HEK293 (cell line): Measurements from ENCODE around the gene GTF3C1.
A peak's percentile ranks its signal among the peaks of the same experiment; 100 is the strongest.

Experiments used
- CTCF ChIA-PET: fragments of 350-600 bp; formaldehyde crosslinking; extraction: SDS; loops from one replicate; lab custom pipeline; 2021; ENCODE audit warnings: antibody characterized with exemption; lab: Yijun Ruan, JAX
- POLR2A ChIA-PET: fragments of 300-600 bp; formaldehyde crosslinking; extraction: SDS; loops from one replicate; lab custom pipeline; 2020; ENCODE audit warnings: antibody characterized with exemption, inconsistent platforms; lab: Yijun Ruan, JAX
- H3K27ac ChIP-seq: fragments of 200-500 bp; sonication (Bioruptor generic); 2 replicates; pipeline ENCODE4 v1.5.1; 2014; ENCODE audit warnings: low read depth, low read length, control low read depth, inconsistent platforms; ENCODE audit errors: extremely low read depth
- H3K36me3 ChIP-seq, 2 experiments: fragments of 200-500 bp in 1 of 2; sonication (Bioruptor generic) in 1 of 2; 1 replicate in 1 of 2; 2 replicates in 1 of 2; pipeline ENCODE4 v1.5.1; 2014 to 2017; ENCODE audit warnings: inconsistent platforms in 2 of 2, low read length in 2 of 2; ENCODE audit not compliant: control insufficient read depth in 2 of 2, insufficient read depth in 1 of 2
- H3K4me1 ChIP-seq: fragments of 200-500 bp; sonication (Bioruptor generic); 2 replicates; pipeline ENCODE4 v1.5.1; 2014; ENCODE audit warnings: mild to moderate bottlenecking, low read length, inconsistent platforms; ENCODE audit not compliant: control insufficient read depth, insufficient read depth
- H3K4me3 ChIP-seq: 2 replicates; pipeline ENCODE4 v1.5.1; 2011; ENCODE audit warnings: low read depth, mild to moderate bottlenecking, control low read depth, low read length, moderate library complexity
- H3K9me3 ChIP-seq: fragments of 200-500 bp; sonication (Bioruptor generic); 2 replicates; pipeline ENCODE4 v1.5.1; 2014; ENCODE audit warnings: low read depth, low read length, inconsistent platforms; ENCODE audit not compliant: control insufficient read depth, insufficient read depth
- GFI1B ChIP-seq: fragments of 450-650 bp; formaldehyde crosslinking; IDR thresholded peaks from 2 replicates; pipeline ENCODE4 v1.5.1; 2016; ENCODE audit warnings: missing biosample characterization, missing genetic modification characterization
- KLF17 ChIP-seq: fragments of 450-650 bp; formaldehyde crosslinking; IDR thresholded peaks from 2 replicates; pipeline ENCODE4 v1.5.1; 2016; ENCODE audit warnings: missing biosample characterization, missing genetic modification characterization
- KLF8 ChIP-seq: fragments of 450-650 bp; formaldehyde crosslinking; IDR thresholded peaks from 2 replicates; pipeline ENCODE4 v1.5.1; 2016; ENCODE audit warnings: missing biosample characterization, missing genetic modification characterization
- KLF9 ChIP-seq: fragments of 450-650 bp; formaldehyde crosslinking; IDR thresholded peaks from 2 replicates; pipeline ENCODE4 v1.5.1; 2016; ENCODE audit warnings: missing biosample characterization, missing genetic modification characterization, low read depth
- PATZ1 ChIP-seq: fragments of 450-650 bp; formaldehyde crosslinking; IDR thresholded peaks from 2 replicates; pipeline ENCODE4 v1.5.1; 2016; ENCODE audit warnings: missing biosample characterization, missing genetic modification characterization
- SP3 ChIP-seq: fragments of 450-650 bp; formaldehyde crosslinking; IDR thresholded peaks from 2 replicates; pipeline ENCODE4 v1.5.1; 2016; ENCODE audit warnings: missing biosample characterization, missing genetic modification characterization
- WT1 ChIP-seq: fragments of 450-650 bp; formaldehyde crosslinking; IDR thresholded peaks from 2 replicates; pipeline ENCODE4 v1.5.1; 2016; ENCODE audit warnings: missing biosample characterization, missing genetic modification characterization
- YY1 ChIP-seq: fragments of 450-650 bp; formaldehyde crosslinking; IDR thresholded peaks from 2 replicates; pipeline ENCODE4 v1.5.1; 2018; ENCODE audit warnings: missing biosample characterization, missing genetic modification characterization
- ZFP3 ChIP-seq: fragments of 450-650 bp; formaldehyde crosslinking; IDR thresholded peaks from 2 replicates; pipeline ENCODE4 v1.5.1; 2016; ENCODE audit warnings: low read depth, missing biosample characterization, missing genetic modification characterization
- ZNF146 ChIP-seq: fragments of 450-650 bp; formaldehyde crosslinking; IDR thresholded peaks from 2 replicates; pipeline ENCODE4 v1.5.1; 2016; ENCODE audit warnings: missing biosample characterization, missing genetic modification characterization
- ZNF169 ChIP-seq: fragments of 450-650 bp; formaldehyde crosslinking; IDR thresholded peaks from 2 replicates; pipeline ENCODE4 v1.5.1; 2016; ENCODE audit warnings: missing biosample characterization, missing genetic modification characterization
- ZNF335 ChIP-seq: fragments of 450-650 bp; formaldehyde crosslinking; conservative IDR thresholded peaks from 2 replicates; pipeline ENCODE4 v1.5.1; 2016; ENCODE audit warnings: missing biosample characterization, missing genetic modification characterization
- ZNF48 ChIP-seq: fragments of 450-650 bp; formaldehyde crosslinking; IDR thresholded peaks from 2 replicates; pipeline ENCODE4 v1.5.1; 2016; ENCODE audit warnings: missing biosample characterization, missing genetic modification characterization
- ZNF600 ChIP-seq: fragments of 450-650 bp; formaldehyde crosslinking; IDR thresholded peaks from 2 replicates; pipeline ENCODE4 v1.5.1; 2016; ENCODE audit warnings: missing biosample characterization, missing genetic modification characterization
- ZNF629 ChIP-seq: fragments of 450-650 bp; formaldehyde crosslinking; IDR thresholded peaks from 2 replicates; pipeline ENCODE4 v1.5.1; 2017; ENCODE audit warnings: missing biosample characterization, missing genetic modification characterization
- ZNF670 ChIP-seq: fragments of 450-650 bp; formaldehyde crosslinking; IDR thresholded peaks from 2 replicates; pipeline ENCODE4 v1.5.1; 2016; ENCODE audit warnings: missing biosample characterization, missing genetic modification characterization, low read depth
- ZNF76 ChIP-seq: fragments of 450-650 bp; formaldehyde crosslinking; IDR thresholded peaks from 2 replicates; pipeline ENCODE4; 2016; ENCODE audit warnings: low read depth, missing biosample characterization, missing genetic modification characterization, borderline replicate concordance
- ZSCAN16 ChIP-seq: fragments of 450-650 bp; formaldehyde crosslinking; IDR thresholded peaks from 2 replicates; pipeline ENCODE4 v1.5.1; 2016; ENCODE audit warnings: missing biosample characterization, missing genetic modification characterization
- ZXDB ChIP-seq: fragments of 450-650 bp; formaldehyde crosslinking; IDR thresholded peaks from 2 replicates; pipeline ENCODE4 v1.5.1; 2016; ENCODE audit warnings: missing biosample characterization, missing genetic modification characterization
- TF ChIP-seq, protein P1 (sequence below): fragments of 450-650 bp; formaldehyde crosslinking; conservative IDR thresholded peaks from 2 replicates; pipeline ENCODE4 v1.5.1; 2016; ENCODE audit warnings: low read depth, missing biosample characterization, missing genetic modification characterization
- TF ChIP-seq, protein P2 (sequence below): fragments of 450-650 bp; formaldehyde crosslinking; IDR thresholded peaks from 2 replicates; pipeline ENCODE4 v1.5.1; 2016; ENCODE audit warnings: missing biosample characterization, missing genetic modification characterization
- TF ChIP-seq, protein P3 (sequence below): fragments of 450-650 bp; formaldehyde crosslinking; IDR thresholded peaks from 2 replicates; pipeline ENCODE4 v1.5.1; 2017; ENCODE audit warnings: missing biosample characterization, missing genetic modification characterization

Gene GTF3C1, protein sequence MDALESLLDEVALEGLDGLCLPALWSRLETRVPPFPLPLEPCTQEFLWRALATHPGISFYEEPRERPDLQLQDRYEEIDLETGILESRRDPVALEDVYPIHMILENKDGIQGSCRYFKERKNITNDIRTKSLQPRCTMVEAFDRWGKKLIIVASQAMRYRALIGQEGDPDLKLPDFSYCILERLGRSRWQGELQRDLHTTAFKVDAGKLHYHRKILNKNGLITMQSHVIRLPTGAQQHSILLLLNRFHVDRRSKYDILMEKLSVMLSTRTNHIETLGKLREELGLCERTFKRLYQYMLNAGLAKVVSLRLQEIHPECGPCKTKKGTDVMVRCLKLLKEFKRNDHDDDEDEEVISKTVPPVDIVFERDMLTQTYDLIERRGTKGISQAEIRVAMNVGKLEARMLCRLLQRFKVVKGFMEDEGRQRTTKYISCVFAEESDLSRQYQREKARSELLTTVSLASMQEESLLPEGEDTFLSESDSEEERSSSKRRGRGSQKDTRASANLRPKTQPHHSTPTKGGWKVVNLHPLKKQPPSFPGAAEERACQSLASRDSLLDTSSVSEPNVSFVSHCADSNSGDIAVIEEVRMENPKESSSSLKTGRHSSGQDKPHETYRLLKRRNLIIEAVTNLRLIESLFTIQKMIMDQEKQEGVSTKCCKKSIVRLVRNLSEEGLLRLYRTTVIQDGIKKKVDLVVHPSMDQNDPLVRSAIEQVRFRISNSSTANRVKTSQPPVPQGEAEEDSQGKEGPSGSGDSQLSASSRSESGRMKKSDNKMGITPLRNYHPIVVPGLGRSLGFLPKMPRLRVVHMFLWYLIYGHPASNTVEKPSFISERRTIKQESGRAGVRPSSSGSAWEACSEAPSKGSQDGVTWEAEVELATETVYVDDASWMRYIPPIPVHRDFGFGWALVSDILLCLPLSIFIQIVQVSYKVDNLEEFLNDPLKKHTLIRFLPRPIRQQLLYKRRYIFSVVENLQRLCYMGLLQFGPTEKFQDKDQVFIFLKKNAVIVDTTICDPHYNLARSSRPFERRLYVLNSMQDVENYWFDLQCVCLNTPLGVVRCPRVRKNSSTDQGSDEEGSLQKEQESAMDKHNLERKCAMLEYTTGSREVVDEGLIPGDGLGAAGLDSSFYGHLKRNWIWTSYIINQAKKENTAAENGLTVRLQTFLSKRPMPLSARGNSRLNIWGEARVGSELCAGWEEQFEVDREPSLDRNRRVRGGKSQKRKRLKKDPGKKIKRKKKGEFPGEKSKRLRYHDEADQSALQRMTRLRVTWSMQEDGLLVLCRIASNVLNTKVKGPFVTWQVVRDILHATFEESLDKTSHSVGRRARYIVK (N-terminal part only)

DNA sequence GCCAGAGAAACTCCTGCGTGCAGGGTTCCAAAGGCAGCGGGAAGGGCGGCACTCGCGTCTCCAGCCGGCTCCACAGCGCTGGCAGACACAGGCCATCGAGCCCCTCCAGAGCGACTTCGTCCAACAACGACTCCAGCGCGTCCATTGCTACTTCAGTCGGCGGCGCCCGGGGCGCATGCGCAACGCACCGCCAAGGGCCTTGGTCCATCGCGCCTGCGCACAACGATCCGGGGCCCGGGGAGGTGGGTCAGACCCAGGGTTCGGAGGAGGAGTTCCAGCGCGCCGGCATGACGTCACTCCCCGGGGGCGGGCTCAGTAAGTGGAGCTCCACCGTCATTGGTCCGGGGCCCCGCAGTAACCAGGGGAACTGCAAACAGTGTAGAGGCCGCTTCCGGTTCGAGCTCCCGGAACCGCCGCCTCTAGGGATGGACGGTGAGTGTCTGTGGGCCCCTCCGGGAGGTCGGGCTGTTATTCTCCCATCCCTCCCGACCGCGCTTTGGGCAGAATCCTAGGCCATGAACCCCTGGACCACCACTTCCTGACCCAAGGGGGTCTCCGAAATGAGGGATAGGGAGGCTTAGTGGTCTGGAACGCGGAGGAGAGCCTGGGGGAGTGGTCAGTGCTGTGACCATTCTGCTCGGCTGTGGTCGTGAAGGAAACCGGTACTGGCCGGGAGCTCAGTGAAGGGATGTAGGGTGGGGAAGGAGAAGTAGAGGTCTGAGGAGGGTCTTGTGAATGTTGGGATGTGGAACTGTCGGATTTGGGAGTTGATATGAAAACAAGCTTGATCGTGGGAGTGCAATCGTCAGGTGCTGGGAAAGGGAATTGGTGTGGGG, at the start of gene GTF3C1, which contains the start of gene KATNIP:
GTF3C1 (minus strand) TSS at position 168 of the 836 bp plus-strand sequence; CDS start at position 145, 23 bp downstream.
KATNIP (plus strand) TSS at position 399 of the 836 bp plus-strand sequence; CDS start at position 426, 27 bp downstream.
- Histone ChIP-seq H3K4me1 (no peaks in the 10 kb centered on the region), H3K4me3 (peak within 1 kb of the TSS; percentile 97), H3K36me3 (peaks cover 6 to 18% of the 10 kb centered on the region in 2 experiments; a peak in 2 of 3 replicates), H3K9me3 (no peaks in the 10 kb centered on the region), H3K27ac (no peak within 1 kb of the TSS; the same call in 1 of the 2 replicates)
- ChIA-PET CTCF (interaction anchor here (1.1 kb wide), 1 partner anchor 54 kb away, joined by 3 read pairs; no protein-coding TSS in a partner anchor), POLR2A (interaction anchor here (0.6 to 1.7 kb wide), 21 partner anchors 8 to 347 kb away, joined by 3 to 9 read pairs (median 4); partner anchors contain the start of gene KDM8)
- TF ChIP-seq ZNF48 (tag by site-specific recombination): no peak
- TF ChIP-seq ZNF600: peak; percentile 51
- peak; percentile 79 for TF ChIP-seq SP3 (tag by site-specific recombination)
- no peak for TF ChIP-seq KLF17 (tag by site-specific recombination)
- peak; percentile 43; the same call in 1 of the 2 replicates for TF ChIP-seq PATZ1
- TF ChIP-seq ZXDB (tag by site-specific recombination): peak; percentile 25; the same call in 1 of the 2 replicates
- peak; percentile 51; the same call in 1 of the 2 replicates for TF ChIP-seq ZNF76 (tag by site-specific recombination)
- peak; percentile 69 for TF ChIP-seq YY1
- TF ChIP-seq, protein P1, sequence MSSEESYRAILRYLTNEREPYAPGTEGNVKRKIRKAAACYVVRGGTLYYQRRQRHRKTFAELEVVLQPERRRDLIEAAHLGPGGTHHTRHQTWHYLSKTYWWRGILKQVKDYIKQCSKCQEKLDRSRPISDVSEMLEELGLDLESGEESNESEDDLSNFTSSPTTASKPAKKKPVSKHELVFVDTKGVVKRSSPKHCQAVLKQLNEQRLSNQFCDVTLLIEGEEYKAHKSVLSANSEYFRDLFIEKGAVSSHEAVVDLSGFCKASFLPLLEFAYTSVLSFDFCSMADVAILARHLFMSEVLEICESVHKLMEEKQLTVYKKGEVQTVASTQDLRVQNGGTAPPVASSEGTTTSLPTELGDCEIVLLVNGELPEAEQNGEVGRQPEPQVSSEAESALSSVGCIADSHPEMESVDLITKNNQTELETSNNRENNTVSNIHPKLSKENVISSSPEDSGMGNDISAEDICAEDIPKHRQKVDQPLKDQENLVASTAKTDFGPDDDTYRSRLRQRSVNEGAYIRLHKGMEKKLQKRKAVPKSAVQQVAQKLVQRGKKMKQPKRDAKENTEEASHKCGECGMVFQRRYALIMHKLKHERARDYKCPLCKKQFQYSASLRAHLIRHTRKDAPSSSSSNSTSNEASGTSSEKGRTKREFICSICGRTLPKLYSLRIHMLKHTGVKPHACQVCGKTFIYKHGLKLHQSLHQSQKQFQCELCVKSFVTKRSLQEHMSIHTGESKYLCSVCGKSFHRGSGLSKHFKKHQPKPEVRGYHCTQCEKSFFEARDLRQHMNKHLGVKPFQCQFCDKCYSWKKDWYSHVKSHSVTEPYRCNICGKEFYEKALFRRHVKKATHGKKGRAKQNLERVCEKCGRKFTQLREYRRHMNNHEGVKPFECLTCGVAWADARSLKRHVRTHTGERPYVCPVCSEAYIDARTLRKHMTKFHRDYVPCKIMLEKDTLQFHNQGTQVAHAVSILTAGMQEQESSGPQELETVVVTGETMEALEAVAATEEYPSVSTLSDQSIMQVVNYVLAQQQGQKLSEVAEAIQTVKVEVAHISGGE (tag by site-specific recombination): peak; percentile 92
- TF ChIP-seq KLF8 (tag by site-specific recombination): no peak
- no peak for TF ChIP-seq ZFP3 (tag by site-specific recombination)
- TF ChIP-seq GFI1B (tag by site-specific recombination): 0 out of 2 replicates have a peak, but pooled peaks have one; percentile 2
- peak; percentile 97 for TF ChIP-seq ZNF629 (tag by site-specific recombination)
- peak; percentile 52 for TF ChIP-seq ZNF335 (tag by site-specific recombination)
- TF ChIP-seq ZNF670 (tag by site-specific recombination): no peak
- TF ChIP-seq, protein P2, sequence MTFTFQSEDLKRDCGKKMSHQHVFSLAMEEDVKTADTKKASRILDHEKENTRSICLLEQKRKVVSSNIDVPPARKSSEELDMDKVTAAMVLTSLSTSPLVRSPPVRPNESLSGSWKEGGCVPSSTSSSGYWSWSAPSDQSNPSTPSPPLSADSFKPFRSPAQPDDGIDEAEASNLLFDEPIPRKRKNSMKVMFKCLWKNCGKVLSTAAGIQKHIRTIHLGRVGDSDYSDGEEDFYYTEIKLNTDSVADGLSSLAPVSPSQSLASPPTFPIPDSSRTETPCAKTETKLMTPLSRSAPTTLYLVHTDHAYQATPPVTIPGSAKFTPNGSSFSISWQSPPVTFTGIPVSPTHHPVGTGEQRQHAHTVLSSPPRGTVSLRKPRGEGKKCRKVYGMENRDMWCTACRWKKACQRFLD (tag by site-specific recombination): 0 out of 2 replicates have a peak, but pooled peaks have one; percentile 15
- TF ChIP-seq WT1 (tag by site-specific recombination): no peak
- 0 out of 2 replicates have a peak, but pooled peaks have one; percentile 38 for TF ChIP-seq ZNF169 (tag by site-specific recombination)
- peak; percentile 67 for TF ChIP-seq KLF9
- TF ChIP-seq ZNF146 (tag by site-specific recombination): peak; percentile 17; the same call in 1 of the 2 replicates
- no peak for TF ChIP-seq ZSCAN16 (tag by site-specific recombination)
- TF ChIP-seq, protein P3, sequence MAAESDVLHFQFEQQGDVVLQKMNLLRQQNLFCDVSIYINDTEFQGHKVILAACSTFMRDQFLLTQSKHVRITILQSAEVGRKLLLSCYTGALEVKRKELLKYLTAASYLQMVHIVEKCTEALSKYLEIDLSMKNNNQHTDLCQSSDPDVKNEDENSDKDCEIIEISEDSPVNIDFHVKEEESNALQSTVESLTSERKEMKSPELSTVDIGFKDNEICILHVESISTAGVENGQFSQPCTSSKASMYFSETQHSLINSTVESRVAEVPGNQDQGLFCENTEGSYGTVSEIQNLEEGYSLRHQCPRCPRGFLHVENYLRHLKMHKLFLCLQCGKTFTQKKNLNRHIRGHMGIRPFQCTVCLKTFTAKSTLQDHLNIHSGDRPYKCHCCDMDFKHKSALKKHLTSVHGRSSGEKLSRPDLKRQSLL (tag by site-specific recombination): peak; percentile 50; the same call in 1 of the 2 replicates
